ENCODE measurements around the gene FRMPD1.
A peak's percentile ranks its signal among the peaks of the same experiment; 100 is the strongest.
"Not testable (repeated sequence)": the region's sequence is repeated elsewhere in the genome, so short reads cannot be mapped to it uniquely, and the experiment has no call there.

FRMPD1 gene

DNA sequence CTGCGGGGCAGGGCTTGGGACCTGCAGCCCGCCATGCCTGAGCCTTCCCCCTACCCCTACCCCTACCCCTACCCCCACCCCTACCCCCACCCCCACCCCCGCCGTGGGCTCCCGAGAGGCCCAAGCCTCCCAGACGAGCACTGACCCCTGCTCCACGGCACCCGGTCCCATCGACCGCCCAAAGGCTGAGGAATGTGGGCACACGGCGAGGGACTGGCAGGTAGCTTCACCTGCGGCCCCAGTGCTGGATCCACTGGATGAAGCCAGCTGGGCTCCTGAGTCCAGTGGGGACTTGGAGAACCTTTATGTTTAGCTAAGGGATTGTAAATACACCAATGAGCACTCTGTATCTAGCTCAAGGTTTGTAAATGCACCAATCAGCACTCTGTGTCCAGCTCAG, 101.4 kb downstream of the FRMPD1 start:
- H3K9me3 Mint-ChIP-seq; H3K4me3 Mint-ChIP-seq; DNase-seq; H3K27me3 Mint-ChIP-seq; ATAC-seq; H3K36me3 Mint-ChIP-seq (ENCODE audit: low read depth); H3K27ac Mint-ChIP-seq: not testable (repeated sequence)
- H3K4me1 Mint-ChIP-seq, result peaks cover 23% of the 10 kb centered on the region

DNA sequence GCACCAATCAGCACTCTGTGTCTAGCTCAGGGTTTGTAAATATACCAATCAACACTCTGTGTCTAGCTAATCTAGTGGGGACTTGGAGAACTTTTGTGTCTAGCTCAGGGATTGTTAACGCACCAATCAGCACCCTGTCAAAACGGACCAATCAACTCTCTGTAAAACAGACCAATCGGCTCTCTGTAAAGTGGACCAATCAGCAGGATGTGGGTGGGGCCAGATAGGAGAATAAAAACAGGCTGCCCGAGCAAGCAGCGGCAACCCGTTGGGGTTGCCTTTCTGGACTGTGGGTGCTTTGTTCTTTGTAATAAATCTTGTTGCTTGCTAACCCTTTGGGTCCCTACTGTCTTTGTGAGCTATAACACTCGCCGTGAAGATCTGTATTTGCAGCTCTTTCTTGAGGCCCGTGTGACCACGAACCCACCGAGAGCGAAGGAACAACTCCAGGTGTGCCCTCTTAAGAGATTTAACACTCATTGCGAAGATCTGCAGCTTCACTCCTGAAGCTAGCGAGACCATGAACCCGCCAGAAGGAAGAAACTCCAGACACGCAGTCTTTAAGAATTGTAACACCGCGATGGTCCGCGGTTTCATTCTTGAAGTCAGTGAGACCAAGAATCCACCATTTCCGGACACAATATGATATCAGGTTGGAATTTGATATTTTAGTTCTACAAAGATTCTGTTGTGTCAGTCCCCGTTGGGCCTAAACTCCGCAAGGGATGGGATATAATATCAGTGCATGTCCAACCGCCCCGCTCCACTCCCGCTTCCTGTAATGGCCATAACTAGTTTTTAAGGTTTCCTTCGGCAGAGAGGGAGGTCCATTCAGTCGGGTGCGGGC, 102.1 kb downstream of the FRMPD1 start:
- Mint-ChIP-seq H3K9me3 (peaks cover 7% of the 10 kb centered on the region), H3K27me3 (no peaks in the 10 kb centered on the region), H3K36me3 (ENCODE audit: low read depth) (peaks cover 2% of the 10 kb centered on the region), H3K4me3 (peak overlapping the region; percentile 94), H3K27ac (peak overlapping the region; percentile 92), H3K4me1 (peaks cover 23% of the 10 kb centered on the region)
- peak; percentile 15 for DNase-seq
- ATAC-seq, result no peak

- Mint-ChIP-seq H3K4me1 (peaks cover 23% of the 10 kb centered on the region), H3K27ac (peak within 1 kb of the TSS; percentile 92), H3K36me3 (ENCODE audit: low read depth) (peaks cover 2% of the 10 kb centered on the region), H3K27me3 (no peaks in the 10 kb centered on the region), H3K9me3 (peaks cover 7% of the 10 kb centered on the region), H3K4me3 (peak within 1 kb of the TSS; percentile 94)
- peak; percentile 74 for DNase-seq
- ATAC-seq, result peak; percentile 88
These were observed 102.9 kb downstream of the FRMPD1 start, which contains the start of gene TRMT10B for GRCh38 chr9:37753489-37754190. Gene TRMT10B (plus strand): TSS chr9:37753805. CDS start chr9:37761932, 8,127 bp downstream.

GRCh38 chr9:37758747-37759146, 108.0 kb downstream of the FRMPD1 start:
- Mint-ChIP-seq H3K27me3 (no peaks in the 10 kb centered on the region), H3K4me1 (peaks cover 15% of the 10 kb centered on the region), H3K27ac (no peak overlapping the region), H3K4me3 (no peak overlapping the region), H3K36me3 (ENCODE audit: low read depth) (peaks cover 6% of the 10 kb centered on the region), H3K9me3 (no peaks in the 10 kb centered on the region)
- ATAC-seq, result no peak
- DNase-seq, result no peak

- no peaks in the 10 kb centered on the region for H3K9me3 Mint-ChIP-seq
- H3K4me1 Mint-ChIP-seq, result peaks cover 3% of the 10 kb centered on the region
- H3K4me3 Mint-ChIP-seq, result no peak overlapping the region
- no peak overlapping the region for H3K27ac Mint-ChIP-seq
- ATAC-seq, result no peak
- no peak for DNase-seq
- peaks cover 16% of the 10 kb centered on the region for H3K36me3 Mint-ChIP-seq (ENCODE audit: low read depth)
- no peaks in the 10 kb centered on the region for H3K27me3 Mint-ChIP-seq
These were observed 109.8 kb downstream of the FRMPD1 start for GRCh38 chr9:37760416-37761161.

DNA sequence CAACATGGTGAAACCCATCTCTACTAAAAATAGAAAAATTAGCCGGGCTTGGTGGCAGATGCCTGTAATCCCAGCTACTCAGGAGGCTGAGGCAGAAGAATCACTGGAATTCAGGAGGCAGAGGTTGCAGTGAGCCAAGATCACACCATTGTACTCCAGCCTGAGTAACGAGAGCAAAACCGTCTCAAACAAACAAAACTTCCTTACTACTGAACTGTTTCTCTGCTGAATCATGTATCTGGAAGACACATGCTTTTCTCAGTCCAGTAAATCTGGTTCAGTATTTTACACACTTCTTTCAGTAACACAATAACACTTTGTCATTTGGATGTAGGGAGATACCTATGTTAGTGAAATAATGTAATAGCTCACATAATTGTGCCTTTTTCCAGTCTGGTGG, 110.8 kb downstream of the FRMPD1 start:
- ATAC-seq (no peak), DNase-seq (no peak)
- Mint-ChIP-seq H3K4me1 (peaks cover 2% of the 10 kb centered on the region), H3K27ac (no peak overlapping the region), H3K36me3 (ENCODE audit: low read depth) (peaks cover 21% of the 10 kb centered on the region), H3K9me3 (no peaks in the 10 kb centered on the region), H3K4me3 (no peak overlapping the region), H3K27me3 (no peaks in the 10 kb centered on the region)

GRCh38 chr9:37765263-37765662, 114.5 kb downstream of the FRMPD1 start:
- not testable (repeated sequence) for H3K4me1 Mint-ChIP-seq, ATAC-seq, DNase-seq, H3K9me3 Mint-ChIP-seq, H3K27me3 Mint-ChIP-seq, H3K27ac Mint-ChIP-seq, H3K4me3 Mint-ChIP-seq
- H3K36me3 Mint-ChIP-seq (ENCODE audit: low read depth), result peaks cover 29% of the 10 kb centered on the region

GRCh38 chr9:37769306-37769705, 118.6 kb downstream of the FRMPD1 start:
- Mint-ChIP-seq H3K27ac (no peak overlapping the region), H3K9me3 (no peaks in the 10 kb centered on the region), H3K4me1 (no peaks in the 10 kb centered on the region), H3K27me3 (no peaks in the 10 kb centered on the region), H3K36me3 (ENCODE audit: low read depth) (peaks cover 29% of the 10 kb centered on the region), H3K4me3 (no peak overlapping the region)
- DNase-seq (no peak), ATAC-seq (no peak)

DNA sequence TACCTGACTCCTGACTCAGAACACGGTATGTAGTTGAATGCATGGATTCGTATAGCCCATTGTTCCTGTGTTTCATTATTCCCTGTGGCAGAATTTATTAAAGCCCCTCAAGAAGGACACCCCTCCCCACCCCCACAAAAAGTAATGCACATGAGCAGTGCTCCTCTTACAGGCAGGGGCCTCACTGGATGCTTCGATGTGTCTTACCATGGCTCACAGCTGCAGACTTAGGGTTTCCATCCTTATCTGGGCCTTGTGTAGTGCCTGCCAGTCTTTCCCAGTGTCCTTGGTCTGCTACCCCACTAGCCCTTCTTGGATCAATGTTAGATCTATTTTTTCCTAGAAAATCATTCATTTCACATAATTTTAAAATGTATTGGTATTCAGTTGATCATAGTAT, 119.2 kb downstream of the FRMPD1 start:
- Mint-ChIP-seq H3K4me3 (no peak overlapping the region), H3K9me3 (no peaks in the 10 kb centered on the region), H3K4me1 (no peaks in the 10 kb centered on the region), H3K36me3 (ENCODE audit: low read depth) (peaks cover 27% of the 10 kb centered on the region), H3K27ac (peak overlapping the region; percentile 22), H3K27me3 (no peaks in the 10 kb centered on the region)
- DNase-seq (no peak), ATAC-seq (no peak)

DNA sequence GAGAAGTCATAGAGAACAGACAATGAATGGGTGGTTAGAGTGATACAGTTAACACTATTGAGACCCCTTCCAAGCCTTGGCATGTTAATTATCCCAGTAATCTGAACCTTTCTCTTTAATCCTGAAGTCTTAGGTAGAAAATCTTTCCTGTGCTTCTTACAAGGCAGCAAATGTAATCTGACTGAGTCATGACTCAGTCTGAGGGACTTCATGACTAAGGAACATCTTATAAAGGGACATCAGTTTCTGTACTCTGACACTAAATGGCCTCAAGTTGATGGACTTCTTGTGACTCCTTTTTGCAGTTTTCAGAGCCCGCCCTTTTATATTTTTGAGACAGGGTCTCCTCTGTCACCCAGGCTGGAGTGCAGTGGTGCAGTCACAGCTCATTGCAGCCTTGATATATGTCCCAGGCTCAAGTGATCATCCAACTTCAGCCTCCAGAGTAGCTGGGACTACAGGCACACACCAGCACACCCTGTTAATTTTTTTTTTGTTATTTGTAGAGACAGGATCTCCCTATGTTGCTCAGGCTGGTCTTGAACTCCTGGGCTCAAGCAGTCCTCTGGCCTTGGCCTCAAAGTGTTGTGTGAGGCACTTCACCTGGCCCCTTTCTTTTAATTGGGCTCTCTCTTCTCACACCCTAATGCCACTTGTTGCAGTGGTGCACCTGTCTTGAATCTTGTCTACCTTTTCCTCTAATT, 124.6 kb downstream of the FRMPD1 start:
- no peaks in the 10 kb centered on the region for H3K4me1 Mint-ChIP-seq
- H3K27me3 Mint-ChIP-seq, result no peaks in the 10 kb centered on the region
- no peak overlapping the region for H3K4me3 Mint-ChIP-seq
- ATAC-seq (no peak), DNase-seq (no peak)
- H3K9me3 Mint-ChIP-seq, result no peaks in the 10 kb centered on the region
- H3K27ac Mint-ChIP-seq, result peak overlapping the region; percentile 28
- H3K36me3 Mint-ChIP-seq (ENCODE audit: low read depth), result peaks cover 32% of the 10 kb centered on the region

DNA sequence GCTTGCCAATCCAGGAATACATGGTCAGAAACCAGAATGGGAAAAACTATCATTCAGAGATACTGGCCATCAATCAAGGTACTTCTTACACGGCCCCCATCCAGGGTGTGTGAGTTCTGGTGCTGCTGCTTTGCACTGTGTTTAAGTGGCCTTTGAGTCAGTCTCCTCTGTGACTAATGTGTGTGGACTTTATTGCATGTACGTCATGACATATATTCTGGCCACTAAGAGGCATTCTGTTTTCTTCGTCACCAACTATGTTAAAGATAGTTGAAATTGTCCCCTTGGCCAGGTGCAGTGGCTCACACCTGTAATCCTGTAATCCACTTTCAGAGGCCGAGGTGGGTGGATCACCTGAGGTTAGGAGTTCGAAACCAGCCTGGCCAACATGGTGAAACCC, 125.6 kb downstream of the FRMPD1 start:
- no peak overlapping the region for H3K27ac Mint-ChIP-seq

GRCh38 chr9:37778534-37778933, 127.8 kb downstream of the FRMPD1 start:
- Mint-ChIP-seq H3K27me3 (no peaks in the 10 kb centered on the region), H3K4me1 (peaks cover 23% of the 10 kb centered on the region), H3K9me3 (no peaks in the 10 kb centered on the region), H3K36me3 (ENCODE audit: low read depth) (peaks cover 57% of the 10 kb centered on the region), H3K27ac (no peak overlapping the region), H3K4me3 (no peak overlapping the region)
- ATAC-seq, result no peak
- DNase-seq, result no peak

More for the DNA sequence above, 125.6 kb downstream of the FRMPD1 start:
- ATAC-seq (no peak), DNase-seq (no peak)
- Mint-ChIP-seq H3K4me3 (no peak overlapping the region), H3K36me3 (ENCODE audit: low read depth) (peaks cover 41% of the 10 kb centered on the region), H3K4me1 (peaks cover 3% of the 10 kb centered on the region), H3K9me3 (no peaks in the 10 kb centered on the region), H3K27me3 (no peaks in the 10 kb centered on the region)

GRCh38 chr9:37784291-37784615, 133.5 kb downstream of the FRMPD1 start:
- Mint-ChIP-seq H3K27ac (peak overlapping the region; percentile 96), H3K36me3 (ENCODE audit: low read depth) (peaks cover 48% of the 10 kb centered on the region), H3K9me3 (no peaks in the 10 kb centered on the region), H3K4me1 (peaks cover 41% of the 10 kb centered on the region), H3K27me3 (no peaks in the 10 kb centered on the region), H3K4me3 (peak overlapping the region; percentile 96)
- no peak for DNase-seq
- ATAC-seq, result peak; percentile 11

Measured in activated naive CD8-positive, alpha-beta T cell treated with anti-CD3 and anti-CD28 coated beads, Interleukin-2, amount 50 U/mL, for 24 hours (primary cell).